Neural cell (in vitro differentiated cells): ENCODE results near the gene LRMDA. TPM values are rescaled to one million over a fixed set of nuclear protein-coding genes. Genes with fewer than 3 reads are reported as not detected.

ENCODE experiments used
- H2AFZ ChIP-seq: fragments of 200-600, 300-800 bp; sonication (generic), shearing (Covaris generic); 2 replicates; pipeline ENCODE4 v1.6.0; 2014; ENCODE audit warnings: low read depth, mild to moderate bottlenecking, antibody characterized with exemption, low read length, moderate library complexity
- H3F3A ChIP-seq: fragments of 200-600 bp; shearing (Covaris generic); 2 replicates; pipeline ENCODE4 v1.6.1; 2016; ENCODE audit warnings: mild to moderate bottlenecking, moderate library complexity, mixed read lengths, antibody characterized with exemption, low read length; ENCODE audit not compliant: insufficient read depth, poor library complexity, severe bottlenecking
- H3K27ac ChIP-seq: fragments of 200-600, 300-800 bp; sonication (generic), shearing (Covaris generic); 2 replicates; pipeline ENCODE4 v1.5.1; 2014; ENCODE audit warnings: mild to moderate bottlenecking, low read length, moderate library complexity
- H3K27me3 ChIP-seq: fragments of 300-800, 200-600 bp; sonication (generic), shearing (Covaris generic); 2 replicates; pipeline ENCODE4 v1.6.0; 2014; ENCODE audit warnings: mild to moderate bottlenecking, low read depth, low read length, moderate library complexity; ENCODE audit not compliant: insufficient read depth
- H3K36me3 ChIP-seq: fragments of 300-800, 200-600 bp; sonication (generic), shearing (Covaris generic); 2 replicates; pipeline ENCODE4 v1.5.1; 2014; ENCODE audit warnings: mild to moderate bottlenecking, antibody characterized with exemption, low read length, moderate library complexity; ENCODE audit not compliant: insufficient read depth
- H3K4me2 ChIP-seq: fragments of 300-800, 200-600 bp; sonication (generic), shearing (Covaris generic); 2 replicates; pipeline ENCODE4 v1.6.0; 2014; ENCODE audit warnings: mild to moderate bottlenecking, low read length
- H3K4me3 ChIP-seq: fragments of 300-800, 200-600 bp; sonication (generic), shearing (Covaris generic); 2 replicates; pipeline ENCODE4 v1.5.1; 2014; ENCODE audit warnings: mild to moderate bottlenecking, low read length, moderate library complexity
- H3K79me2 ChIP-seq: fragments of 200-600 bp; shearing (Covaris generic); replicated peaks from 2 replicates; pipeline ENCODE4 v1.6.0; 2014; ENCODE audit warnings: mild to moderate bottlenecking, low read length, moderate library complexity; ENCODE audit not compliant: insufficient read depth
- H3K9ac ChIP-seq: fragments of 300-800, 200-600 bp; sonication (generic), shearing (Covaris generic); 2 replicates; pipeline ENCODE4 v1.6.1; 2016; ENCODE audit warnings: mild to moderate bottlenecking, low read length, mixed read lengths
- H3K9me2 ChIP-seq: fragments of 200-600 bp; shearing (Covaris generic); 2 replicates; pipeline ENCODE4 v1.6.1; 2016; ENCODE audit warnings: mild to moderate bottlenecking, low read length, mixed read lengths; ENCODE audit not compliant: insufficient read depth
- H3K9me3 ChIP-seq: fragments of 200-600, 300-800 bp; sonication (generic), shearing (Covaris generic); 2 replicates; pipeline ENCODE4 v1.6.1; 2016; ENCODE audit warnings: mild to moderate bottlenecking, mixed run types, low read length, moderate library complexity, mixed read lengths
- H4K20me1 ChIP-seq: fragments of 200-600 bp; shearing (Covaris generic); 2 replicates; pipeline ENCODE4 v1.6.1; 2016; ENCODE audit warnings: mild to moderate bottlenecking, mixed run types; ENCODE audit not compliant: insufficient read depth
- CTCF ChIP-seq: fragments of 450-650 bp; IDR thresholded peaks from 2 replicates; pipeline ENCODE4 v1.5.1; 2014; ENCODE audit warnings: antibody characterized with exemption, mild to moderate bottlenecking, moderate library complexity; ENCODE audit not compliant: poor library complexity, severe bottlenecking
- EP300 ChIP-seq: fragments of 450-650 bp; conservative IDR thresholded peaks from 2 replicates; pipeline ENCODE4 v1.6.1; 2014; ENCODE audit warnings: antibody characterized with exemption, mild to moderate bottlenecking, moderate library complexity; ENCODE audit not compliant: poor library complexity, severe bottlenecking
- EZH2 ChIP-seq: fragments of 200-600, 300-800 bp; shearing (Covaris generic), sonication (generic); IDR thresholded peaks from 2 replicates; pipeline ENCODE4 v1.6.1; 2014; ENCODE audit warnings: antibody characterized with exemption, low read length, borderline replicate concordance, mild to moderate bottlenecking; ENCODE audit not compliant: insufficient read depth, poor library complexity, severe bottlenecking
- MXI1 ChIP-seq: fragments of 450-650 bp; conservative IDR thresholded peaks from 2 replicates; pipeline ENCODE4 v1.6.1; 2014; ENCODE audit warnings: antibody characterized with exemption, mild to moderate bottlenecking; ENCODE audit not compliant: poor library complexity, severe bottlenecking
- POLR2AphosphoS5 ChIP-seq: IDR thresholded peaks from 2 replicates; pipeline ENCODE4 v1.6.1; 2012
- RAD21 ChIP-seq: fragments of 450-650 bp; conservative IDR thresholded peaks from 2 replicates; pipeline ENCODE4 v1.6.1; 2014; ENCODE audit warnings: antibody characterized with exemption, mild to moderate bottlenecking, moderate library complexity
- REST ChIP-seq: IDR thresholded peaks from 2 replicates; pipeline ENCODE4 v1.6.1; 2012; ENCODE audit warnings: borderline replicate concordance
- SMC3 ChIP-seq: fragments of 450-650 bp; conservative IDR thresholded peaks from 2 replicates; pipeline ENCODE4 v1.6.1; 2014; ENCODE audit warnings: antibody characterized with exemption, mild to moderate bottlenecking, moderate library complexity; ENCODE audit not compliant: poor library complexity
- TAF1 ChIP-seq: IDR thresholded peaks from 2 replicates; pipeline ENCODE4 v1.6.1; 2012; ENCODE audit warnings: low read depth
- polyA plus RNA-seq: library from polyadenylated mRNA; depleted of rRNA; stranded (reverse); fragments of >200 nt; gene quantifications from 2 replicates; pipeline ENCODE4 v1.2.3, GENCODE V29; 2014

LRMDA gene
- polyA plus RNA-seq, 1 donor from 2014 or later: 5.6 TPM

DNA sequence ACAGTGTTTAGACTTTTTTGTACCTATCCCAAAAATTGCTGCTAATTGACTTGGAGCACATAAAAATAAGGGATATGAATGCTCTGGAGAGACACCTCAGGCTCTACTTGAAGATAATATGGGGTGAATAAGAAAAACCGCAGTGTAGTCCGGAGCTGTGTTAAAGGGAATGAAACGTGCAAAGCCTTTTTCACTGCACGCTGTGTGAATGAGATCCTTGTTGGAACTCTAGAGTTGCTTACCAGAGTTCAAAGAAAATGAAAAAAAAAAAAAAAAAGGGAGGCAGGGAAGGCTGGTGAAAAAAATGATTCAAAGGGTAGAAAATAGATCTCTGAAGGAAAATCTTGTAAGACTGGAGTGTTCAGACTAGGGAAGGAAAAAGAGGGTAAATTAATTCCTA, 226.6 kb downstream of the LRMDA start:
- no peaks in the 10 kb centered on the region for H4K20me1 ChIP-seq
- no peaks in the 10 kb centered on the region for H3K27me3 ChIP-seq
- no peaks in the 10 kb centered on the region for H3K79me2 ChIP-seq
- H3K4me2 ChIP-seq: no peak overlapping the region
- H2AFZ ChIP-seq: no peak overlapping the region
- TF ChIP-seq RAD21 (no peak), REST (no peak), SMC3 (no peak), POLR2AphosphoS5 (no peak), TAF1 (no peak), EP300 (no peak), MXI1 (no peak), CTCF (no peak), EZH2 (no peak)
- H3F3A ChIP-seq: no peaks in the 10 kb centered on the region
- no peaks in the 10 kb centered on the region for H3K9me3 ChIP-seq
- no peaks in the 10 kb centered on the region for H3K9me2 ChIP-seq
- no peak overlapping the region for H3K4me3 ChIP-seq
- no peak overlapping the region for H3K27ac ChIP-seq
- H3K9ac ChIP-seq: no peak overlapping the region
- no peaks in the 10 kb centered on the region for H3K36me3 ChIP-seq

DNA sequence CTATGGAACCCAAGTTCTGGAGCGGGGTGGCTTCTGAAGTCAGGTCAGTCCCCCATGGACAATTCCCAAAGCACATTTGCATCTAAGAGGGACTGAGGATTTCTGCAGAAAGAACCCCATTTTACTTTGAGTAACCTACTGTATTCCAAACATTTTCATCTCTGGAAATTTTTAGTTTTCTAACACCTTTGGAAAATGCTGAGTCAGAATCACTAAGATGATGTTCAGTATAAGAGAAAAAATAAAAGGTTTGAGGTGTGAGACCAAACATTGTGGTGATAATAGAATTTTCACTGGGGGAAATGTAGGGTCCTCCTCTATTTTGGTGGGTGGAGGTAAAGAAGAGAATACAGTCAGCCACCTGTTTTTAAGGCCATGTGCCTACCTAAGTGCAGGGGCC, 227.1 kb downstream of the LRMDA start:
- Histone ChIP-seq H2AFZ (no peak overlapping the region), H3K4me2 (no peak overlapping the region), H3K9me2 (no peaks in the 10 kb centered on the region), H3K4me3 (no peak overlapping the region), H3F3A (no peaks in the 10 kb centered on the region), H3K27ac (no peak overlapping the region), H3K27me3 (no peaks in the 10 kb centered on the region), H3K9ac (no peak overlapping the region), H3K79me2 (no peaks in the 10 kb centered on the region), H4K20me1 (no peaks in the 10 kb centered on the region), H3K36me3 (no peaks in the 10 kb centered on the region), H3K9me3 (no peaks in the 10 kb centered on the region)
- no peak for TF ChIP-seq CTCF
- no peak for TF ChIP-seq TAF1
- TF ChIP-seq EP300: no peak
- no peak for TF ChIP-seq SMC3
- TF ChIP-seq MXI1: no peak
- TF ChIP-seq POLR2AphosphoS5: no peak
- no peak for TF ChIP-seq REST
- TF ChIP-seq RAD21: no peak
- TF ChIP-seq EZH2: no peak
